Measurements from ENCODE around the gene NIPA2. TPM values are rescaled to one million over a fixed set of nuclear protein-coding genes. Genes with fewer than 3 reads are reported as not detected.

Gene NIPA2
- total RNA-seq, 1 experiment from 2014 or later, result 77.9 TPM

DNA sequence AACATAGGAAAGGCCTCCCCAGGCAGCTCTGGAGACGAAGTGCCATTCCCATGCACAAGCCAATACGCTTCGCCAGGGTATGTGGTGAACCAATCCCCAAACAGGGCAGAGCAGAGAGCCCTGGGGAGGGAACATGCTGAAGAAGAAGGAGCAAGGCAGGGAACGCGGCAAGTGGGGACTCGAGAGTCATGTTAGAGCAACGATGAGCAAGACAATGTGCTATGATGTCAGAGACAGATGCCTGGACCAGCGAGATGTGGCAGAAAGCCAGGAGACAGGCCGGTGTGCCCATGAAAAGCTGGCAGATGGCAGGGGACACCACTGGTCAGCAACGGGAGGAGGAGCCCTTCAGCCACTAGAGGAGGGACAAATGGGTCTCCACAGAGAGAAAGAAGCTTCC, 39.6 kb downstream of the NIPA2 start:
- Mint-ChIP-seq H3K36me3 (ENCODE audit: insufficient read depth in 1 of 3, low read depth in 3 of 3) (peaks cover 40 to 56% (median 51%) of the 10 kb centered on the region in 3 experiments), H3K27me3 (ENCODE audit: low read depth) (no peaks in the 10 kb centered on the region; the same call in 1 of the 2 replicates), H3K4me1 (peaks cover 10 to 12% of the 10 kb centered on the region in 2 experiments), H3K27ac (peak overlapping the region in 2 of 3 experiments; percentile 35 to 49; a peak in 2 of 7 replicates), H3K9me3 (peaks cover 0 to 6% of the 10 kb centered on the region in 2 experiments; a peak in 4 of 5 replicates), H3K4me3 (no peak overlapping the region)
- H2BK12ac ChIP-seq (ENCODE audit: insufficient read length, low read depth, low read length), result no peak overlapping the region
- H3K27me3 ChIP-seq (ENCODE audit: insufficient read depth, low read length), result no peaks in the 10 kb centered on the region
- no peak overlapping the region for H2BK5ac ChIP-seq (ENCODE audit: insufficient read length, low read length)
- no peak overlapping the region for H4K91ac ChIP-seq (ENCODE audit: insufficient read length, low read depth, low read length)
- no peaks in the 10 kb centered on the region for H3K79me1 ChIP-seq (ENCODE audit: insufficient read depth, low read depth, low read length, poor library complexity, severe bottlenecking)
- no peak overlapping the region for H4K8ac ChIP-seq (replicated peaks; ENCODE audit: insufficient read length, low read depth, low read length)
- no peak overlapping the region for H2BK120ac ChIP-seq (ENCODE audit: low read depth, low read length, poor library complexity, severe bottlenecking)
- H3K4ac ChIP-seq (ENCODE audit: low read depth, low read length), result no peak overlapping the region
- H3K4me1 ChIP-seq (ENCODE audit: insufficient read depth, low read length), result peaks cover 3% of the 10 kb centered on the region; the same call in 1 of the 2 replicates
- H3K9me3 ChIP-seq (ENCODE audit: control insufficient read depth, low read depth, low read length), result no peaks in the 10 kb centered on the region
- H4K20me1 ChIP-seq (ENCODE audit: control insufficient read depth, insufficient read depth, insufficient read length), result no peaks in the 10 kb centered on the region
- H3K23me2 ChIP-seq (ENCODE audit: insufficient read length, low read depth, low read length, poor library complexity, severe bottlenecking), result no peaks in the 10 kb centered on the region
- H3K4me2 ChIP-seq (ENCODE audit: insufficient read depth, insufficient read length, low read length), result no peak overlapping the region
- no peak overlapping the region for H3K27ac ChIP-seq (ENCODE audit: insufficient read length, low read depth, low read length)
- TF ChIP-seq, protein P1, sequence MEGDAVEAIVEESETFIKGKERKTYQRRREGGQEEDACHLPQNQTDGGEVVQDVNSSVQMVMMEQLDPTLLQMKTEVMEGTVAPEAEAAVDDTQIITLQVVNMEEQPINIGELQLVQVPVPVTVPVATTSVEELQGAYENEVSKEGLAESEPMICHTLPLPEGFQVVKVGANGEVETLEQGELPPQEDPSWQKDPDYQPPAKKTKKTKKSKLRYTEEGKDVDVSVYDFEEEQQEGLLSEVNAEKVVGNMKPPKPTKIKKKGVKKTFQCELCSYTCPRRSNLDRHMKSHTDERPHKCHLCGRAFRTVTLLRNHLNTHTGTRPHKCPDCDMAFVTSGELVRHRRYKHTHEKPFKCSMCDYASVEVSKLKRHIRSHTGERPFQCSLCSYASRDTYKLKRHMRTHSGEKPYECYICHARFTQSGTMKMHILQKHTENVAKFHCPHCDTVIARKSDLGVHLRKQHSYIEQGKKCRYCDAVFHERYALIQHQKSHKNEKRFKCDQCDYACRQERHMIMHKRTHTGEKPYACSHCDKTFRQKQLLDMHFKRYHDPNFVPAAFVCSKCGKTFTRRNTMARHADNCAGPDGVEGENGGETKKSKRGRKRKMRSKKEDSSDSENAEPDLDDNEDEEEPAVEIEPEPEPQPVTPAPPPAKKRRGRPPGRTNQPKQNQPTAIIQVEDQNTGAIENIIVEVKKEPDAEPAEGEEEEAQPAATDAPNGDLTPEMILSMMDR (conservative IDR thresholded peaks at IDR 0.05), result no peak
- no peak overlapping the region for H2AK5ac ChIP-seq (ENCODE audit: insufficient read length, low read length)
- H3K9ac ChIP-seq (ENCODE audit: extremely low read depth, insufficient read length, low read length), result no peak overlapping the region
- no peak overlapping the region for H3K14ac ChIP-seq (ENCODE audit: insufficient read depth, low read length)
- no peak overlapping the region for H3T11ph ChIP-seq (ENCODE audit: low read length)
- no peak overlapping the region for H4K5ac ChIP-seq (ENCODE audit: insufficient read length, low read depth, low read length)
- WGBS (ENCODE audit: extremely low coverage, insufficient read length, low lambda C conversion rate), result no CpG with 5 or more reads among the region's 10 CpGs
- H3K56ac ChIP-seq (ENCODE audit: insufficient read length, low read depth, low read length), result no peak overlapping the region
- H2AFZ ChIP-seq (ENCODE audit: low read length), result no peak overlapping the region
- H2BK15ac ChIP-seq (ENCODE audit: low read depth, low read length), result no peak overlapping the region
- H3K23ac ChIP-seq (ENCODE audit: insufficient read length, low read depth, low read length), result no peak overlapping the region
- no peaks in the 10 kb centered on the region for H3K79me2 ChIP-seq (ENCODE audit: insufficient read depth, low read length)
- H3K18ac ChIP-seq (ENCODE audit: insufficient read length, low read depth, low read length), result no peak overlapping the region
- DNase-seq, result no peak
- H2BK20ac ChIP-seq (ENCODE audit: low read depth, low read length, poor library complexity, severe bottlenecking), result no peak overlapping the region

All from H9 (cell line).